SK-N-SH treated with all-trans-retinoic acid at 6 μM for 48 hours (cell line): ENCODE measurements around the gene IL31.

Experiments used
- ZFP3 ChIP-seq: fragments of 250-450 bp; sonication (Bioruptor Pico); IDR thresholded peaks from 2 replicates; pipeline ENCODE4 v1.5.0; 2020; ENCODE audit warnings: mild to moderate bottlenecking, moderate library complexity
- ZFP30 ChIP-seq: fragments of 450-650 bp; formaldehyde crosslinking; IDR thresholded peaks from 2 replicates; pipeline ENCODE4 v1.5.0; 2022; ENCODE audit warnings: mild to moderate bottlenecking, moderate library complexity

DNA sequence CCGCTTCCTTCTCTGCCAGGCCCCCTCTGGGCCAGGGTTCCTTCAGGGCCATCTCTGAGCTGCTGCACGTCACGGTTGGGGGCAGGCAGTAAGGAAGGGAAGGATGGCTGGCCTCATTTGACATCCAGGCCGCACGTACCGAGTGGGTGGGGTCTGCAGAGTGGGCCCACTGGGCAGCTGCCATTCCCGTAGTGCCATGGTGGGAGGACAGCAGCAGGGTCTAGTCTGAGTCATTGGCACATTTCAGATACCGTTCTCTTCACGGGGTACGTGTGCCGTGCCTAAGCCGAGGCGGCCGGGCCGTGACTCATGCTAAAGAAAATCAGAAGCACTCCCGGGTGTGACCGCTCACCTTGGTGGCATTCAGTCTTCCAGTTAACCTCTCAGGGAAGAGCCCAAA lies 43.9 kb downstream of the IL31 start:
- TF ChIP-seq ZFP30, result no peak
- no peak for TF ChIP-seq ZFP3 (CRISPR knock-in tag)
